AG04449 (cell line): Measurements from ENCODE around the gene PXDN.

Source experiments
- CTCF ChIA-PET: fragments of 350-600 bp; formaldehyde crosslinking; extraction: SDS; loops from one replicate; lab custom pipeline; 2021; ENCODE audit warnings: antibody characterized with exemption; lab: Yijun Ruan, JAX
- POLR2A ChIA-PET: fragments of 400-600, 350-600 bp; formaldehyde crosslinking; extraction: SDS; loops from one replicate; lab custom pipeline; 2020; ENCODE audit warnings: antibody characterized with exemption, inconsistent platforms; lab: Yijun Ruan, JAX
- DNase-seq: peaks from one replicate; pipeline ENCODE4 v3.0.0-alpha.2; 2010; ENCODE audit warnings: low read depth, low spot score
- H3K4me3 ChIP-seq: 2 replicates; pipeline ENCODE4 v1.5.1; 2011; ENCODE audit warnings: low read depth, mild to moderate bottlenecking, control low read depth, low read length
- TF ChIP-seq, protein P1 (sequence below): IDR thresholded peaks from one replicate; pipeline ENCODE4 v1.5.1; 2011; ENCODE audit warnings: mild to moderate bottlenecking, moderate library complexity, low read length, control low read depth, inconsistent platforms; ENCODE audit not compliant: insufficient read depth; ENCODE audit errors: missing control alignments

PXDN gene

DNA sequence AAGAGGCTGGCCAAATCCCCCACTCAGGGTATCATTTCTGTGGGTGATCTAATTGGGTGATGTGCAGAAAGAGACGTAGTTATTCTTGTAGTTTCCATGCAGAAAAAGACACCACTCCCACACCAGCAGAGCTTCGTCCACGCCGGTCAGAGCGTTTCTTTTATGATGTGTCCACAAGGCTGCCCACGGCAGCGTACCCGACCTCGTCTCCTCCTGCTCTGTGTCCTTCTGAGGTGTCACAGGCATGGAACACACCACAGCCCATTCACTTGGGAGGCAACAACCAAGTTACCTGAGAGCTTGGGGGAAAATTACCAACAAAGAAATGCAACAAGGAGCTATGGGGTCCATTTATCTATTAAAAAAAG is 131.3 kb downstream of the PXDN start:
- POLR2A ChIA-PET, result no interaction called here
- CTCF ChIA-PET, result interaction anchor here (1.2 kb wide), 1 partner anchor 11 kb away, joined by 3 read pairs; no protein-coding TSS in a partner anchor
- no peak for DNase-seq

GRCh38 chr2:1612391-1613077 is 131.8 kb downstream of the PXDN start:
- TF ChIP-seq, protein P1, sequence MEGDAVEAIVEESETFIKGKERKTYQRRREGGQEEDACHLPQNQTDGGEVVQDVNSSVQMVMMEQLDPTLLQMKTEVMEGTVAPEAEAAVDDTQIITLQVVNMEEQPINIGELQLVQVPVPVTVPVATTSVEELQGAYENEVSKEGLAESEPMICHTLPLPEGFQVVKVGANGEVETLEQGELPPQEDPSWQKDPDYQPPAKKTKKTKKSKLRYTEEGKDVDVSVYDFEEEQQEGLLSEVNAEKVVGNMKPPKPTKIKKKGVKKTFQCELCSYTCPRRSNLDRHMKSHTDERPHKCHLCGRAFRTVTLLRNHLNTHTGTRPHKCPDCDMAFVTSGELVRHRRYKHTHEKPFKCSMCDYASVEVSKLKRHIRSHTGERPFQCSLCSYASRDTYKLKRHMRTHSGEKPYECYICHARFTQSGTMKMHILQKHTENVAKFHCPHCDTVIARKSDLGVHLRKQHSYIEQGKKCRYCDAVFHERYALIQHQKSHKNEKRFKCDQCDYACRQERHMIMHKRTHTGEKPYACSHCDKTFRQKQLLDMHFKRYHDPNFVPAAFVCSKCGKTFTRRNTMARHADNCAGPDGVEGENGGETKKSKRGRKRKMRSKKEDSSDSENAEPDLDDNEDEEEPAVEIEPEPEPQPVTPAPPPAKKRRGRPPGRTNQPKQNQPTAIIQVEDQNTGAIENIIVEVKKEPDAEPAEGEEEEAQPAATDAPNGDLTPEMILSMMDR, result no peak
- ChIA-PET POLR2A (no interaction called here), CTCF (no interaction called here)
- H3K4me3 ChIP-seq, result no peak overlapping the region
- no peak for DNase-seq

More for the DNA sequence above, 131.3 kb downstream of the PXDN start:
- H3K4me3 ChIP-seq, result no peak overlapping the region
- TF ChIP-seq, protein P1, result no peak

GRCh38 chr2:1611886-1612285 is 132.4 kb downstream of the PXDN start:
- POLR2A ChIA-PET, result no interaction called here
- DNase-seq, result no peak
- H3K4me3 ChIP-seq, result no peak overlapping the region
- TF ChIP-seq, protein P1, result no peak
- CTCF ChIA-PET, result no interaction called here

- no peak overlapping the region for H3K4me3 ChIP-seq
- CTCF ChIA-PET, result interaction anchor here (1.1 to 1.5 kb wide), 2 partner anchors 11 to 21 kb away, joined by 3 read pairs; no protein-coding TSS in a partner anchor
- TF ChIP-seq, protein P1, result no peak
- POLR2A ChIA-PET, result no interaction called here
- DNase-seq, result no peak
These were observed 134.2 kb downstream of the PXDN start for GRCh38 chr2:1610096-1610485.

- no peak for DNase-seq
- ChIA-PET POLR2A (no interaction called here), CTCF (interaction anchor here (0.7 to 1.5 kb wide), 3 partner anchors 12 to 22 kb away, joined by 3 read pairs; no protein-coding TSS in a partner anchor)
- H3K4me3 ChIP-seq, result no peak overlapping the region
- TF ChIP-seq, protein P1, result no peak
These were observed 134.7 kb downstream of the PXDN start for GRCh38 chr2:1609485-1610095.

GRCh38 chr2:1609040-1609439 is 135.3 kb downstream of the PXDN start:
- H3K4me3 ChIP-seq, result no peak overlapping the region
- ChIA-PET CTCF (interaction anchor here (0.7 to 1.5 kb wide), 2 partner anchors 17 to 22 kb away, joined by 3 read pairs; no protein-coding TSS in a partner anchor), POLR2A (no interaction called here)
- TF ChIP-seq, protein P1, result no peak
- no peak for DNase-seq
